ENCODE results near the gene UBASH3A.

UBASH3A gene

GRCh38 chr21:42434884-42435283, 31.2 kb downstream of the UBASH3A start:
- DNase-seq (ENCODE audit: low read depth), result no peak
- H3K4me3 ChIP-seq (ENCODE audit: low read depth, low read length), result no peak overlapping the region
- TF ChIP-seq CTCF (IDR thresholded peaks at IDR 0.05; ENCODE audit: low read depth, low read length, missing control alignments), result no peak

- TF ChIP-seq CTCF (IDR thresholded peaks at IDR 0.05; ENCODE audit: low read depth, low read length, missing control alignments), result no peak
- H3K4me3 ChIP-seq (ENCODE audit: low read depth, low read length), result no peak overlapping the region
- no peak for DNase-seq (ENCODE audit: low read depth)
These were observed 31.7 kb downstream of the UBASH3A start for GRCh38 chr21:42435401-42435800.

- DNase-seq (ENCODE audit: low read depth), result no peak
- TF ChIP-seq CTCF (IDR thresholded peaks at IDR 0.05; ENCODE audit: low read depth, low read length, missing control alignments), result no peak
- no peak overlapping the region for H3K4me3 ChIP-seq (ENCODE audit: low read depth, low read length)
These were observed 32.1 kb downstream of the UBASH3A start for GRCh38 chr21:42435833-42436232.

- H3K4me3 ChIP-seq (ENCODE audit: low read depth, low read length), result no peak overlapping the region
- no peak for DNase-seq (ENCODE audit: low read depth)
- TF ChIP-seq CTCF (IDR thresholded peaks at IDR 0.05; ENCODE audit: low read depth, low read length, missing control alignments), result no peak
These were observed 33.2 kb downstream of the UBASH3A start for GRCh38 chr21:42436914-42437313.

GRCh38 chr21:42437786-42438185, 34.1 kb downstream of the UBASH3A start:
- no peak for DNase-seq (ENCODE audit: low read depth)
- no peak overlapping the region for H3K4me3 ChIP-seq (ENCODE audit: low read depth, low read length)
- TF ChIP-seq CTCF (IDR thresholded peaks at IDR 0.05; ENCODE audit: low read depth, low read length, missing control alignments), result no peak

- no peak for DNase-seq (ENCODE audit: low read depth)
- TF ChIP-seq CTCF (IDR thresholded peaks at IDR 0.05; ENCODE audit: low read depth, low read length, missing control alignments), result no peak
- no peak overlapping the region for H3K4me3 ChIP-seq (ENCODE audit: low read depth, low read length)
These were observed 34.9 kb downstream of the UBASH3A start for GRCh38 chr21:42438316-42439205.
